ENCODE measurements around the gene CCM2L.

GRCh38 chr20:32078322-32078721 lies 68.1 kb downstream of the CCM2L start:
- TF ChIP-seq JUND (IDR thresholded peaks at IDR 0.05) (no peak), CTCF (IDR thresholded peaks at IDR 0.05) (no peak), EZH2phosphoT487 (IDR thresholded peaks at IDR 0.05; ENCODE audit: borderline replicate concordance, low read depth) (no peak), FOXJ3 (CRISPR knock-in tag; IDR thresholded peaks at IDR 0.05) (no peak), TCF12 (IDR thresholded peaks at IDR 0.05) (no peak), USF1 (IDR thresholded peaks at IDR 0.05; ENCODE audit: borderline replicate concordance, low read depth) (no peak)

All from SK-N-SH (cell line).